H1 (cell line): ENCODE measurements around the gene ANKFN1. TPM values are rescaled to one million over a fixed set of nuclear protein-coding genes. Genes with fewer than 3 reads are reported as not detected.

Source experiments
- polyA plus RNA-seq, 7 experiments: library from polyadenylated mRNA; depleted of rRNA in 3 of 7; stranded (reverse) in 5 of 7; unstranded in 2 of 7; fragments of >200 nt in 5 of 7; fragments of 200-250 nt in 2 of 7; gene quantifications; 1 replicate in 5 of 7; 2 replicates in 1 of 7; 4 replicates in 1 of 7; pipeline versions ENCODE4 v1.2.1 to v1.2.3, GENCODE V29; 2011 to 2013; ENCODE audit warnings: missing spikeins in 2 of 7, mixed read lengths in 2 of 7
- total RNA-seq: library from RNA; stranded (reverse); fragmentation: NEBNext Ultra II Directional; extraction: Animal tissue kit (Norgen Biotek cat#: 25700); gene quantifications from 2 replicates; pipeline ENCODE4 v1.2.1, GENCODE V29; 2021
- TF ChIP-seq, protein P1 (sequence below): IDR thresholded peaks from 2 replicates; pipeline ENCODE4 v1.6.1; 2012; ENCODE audit warnings: inconsistent platforms

Gene ANKFN1
- total and polyA plus RNA-seq, 2 of the 8 experiments (the other 6 are each of a cell fraction or from before 2014, with no cell fraction given): not detected

DNA sequence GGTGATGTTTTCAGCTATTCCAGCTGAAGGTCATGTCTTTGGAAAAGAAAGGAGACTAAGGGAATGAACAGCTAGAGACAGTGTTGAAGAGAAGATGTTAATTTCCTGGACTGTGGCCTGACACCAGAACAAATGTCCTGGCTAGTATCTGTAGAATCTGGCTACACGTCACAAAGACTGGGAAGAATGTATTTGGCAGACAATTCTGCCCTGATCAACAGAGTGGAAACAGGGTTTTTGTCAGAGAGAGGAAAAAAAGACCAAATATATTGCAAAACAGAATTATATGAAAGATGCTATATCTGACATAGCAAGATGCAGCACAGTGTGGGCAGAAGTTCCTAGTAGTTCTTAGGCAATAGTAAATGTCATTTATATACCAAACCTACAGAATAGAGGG lies 17.0 kb upstream of the ANKFN1 start (continued):
- TF ChIP-seq, protein P1, sequence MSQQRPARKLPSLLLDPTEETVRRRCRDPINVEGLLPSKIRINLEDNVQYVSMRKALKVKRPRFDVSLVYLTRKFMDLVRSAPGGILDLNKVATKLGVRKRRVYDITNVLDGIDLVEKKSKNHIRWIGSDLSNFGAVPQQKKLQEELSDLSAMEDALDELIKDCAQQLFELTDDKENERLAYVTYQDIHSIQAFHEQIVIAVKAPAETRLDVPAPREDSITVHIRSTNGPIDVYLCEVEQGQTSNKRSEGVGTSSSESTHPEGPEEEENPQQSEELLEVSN: no peak
